GM21515 (cell line): Measurements from ENCODE around the gene NOC4L.
"Not testable (repeated sequence)": the region's sequence is repeated elsewhere in the genome, so short reads cannot be mapped to it uniquely, and the experiment has no call there.

Experiments
- ATAC-seq: cut with Tn5 transposase; IDR thresholded peaks from one replicate; pipeline ENCODE4 v1.9.1; 2021; ENCODE audit not compliant: unreplicated experiment

Gene NOC4L

DNA sequence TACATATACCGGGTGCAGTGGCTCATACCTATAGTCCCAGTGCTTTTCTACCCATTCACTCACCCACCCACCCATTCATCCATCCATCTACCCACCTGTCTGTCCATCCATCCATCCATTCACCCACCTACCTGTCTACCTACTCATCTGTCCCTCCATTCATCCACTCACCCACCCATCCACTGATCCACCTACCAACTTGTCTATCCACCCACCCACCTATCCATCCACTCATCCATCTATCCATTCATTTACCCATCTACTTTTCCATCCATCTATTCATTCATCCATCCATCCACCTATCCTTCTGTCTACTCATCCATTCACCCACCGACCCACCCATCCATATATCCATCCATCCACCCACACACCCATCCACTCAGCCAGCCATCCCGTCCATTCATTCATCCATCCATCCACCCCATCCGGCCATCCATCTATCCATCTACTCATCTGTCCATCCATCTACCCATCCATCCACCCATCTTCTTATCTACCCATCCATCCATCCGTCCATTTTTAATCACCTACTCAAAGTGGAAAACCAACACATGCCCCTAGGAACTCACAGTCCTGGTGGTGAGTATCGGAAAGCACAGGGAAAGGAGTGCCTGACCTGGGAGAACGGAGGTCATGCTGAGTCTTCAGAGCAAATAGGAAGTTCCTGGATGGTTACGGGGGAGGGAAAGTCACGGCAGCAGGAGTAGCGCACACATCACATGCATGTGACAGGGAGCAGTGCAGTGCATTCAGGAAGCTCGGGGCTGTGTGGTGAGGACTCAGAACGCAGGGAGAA, 20.1 kb upstream of the NOC4L start:
- ATAC-seq = no peak

DNA sequence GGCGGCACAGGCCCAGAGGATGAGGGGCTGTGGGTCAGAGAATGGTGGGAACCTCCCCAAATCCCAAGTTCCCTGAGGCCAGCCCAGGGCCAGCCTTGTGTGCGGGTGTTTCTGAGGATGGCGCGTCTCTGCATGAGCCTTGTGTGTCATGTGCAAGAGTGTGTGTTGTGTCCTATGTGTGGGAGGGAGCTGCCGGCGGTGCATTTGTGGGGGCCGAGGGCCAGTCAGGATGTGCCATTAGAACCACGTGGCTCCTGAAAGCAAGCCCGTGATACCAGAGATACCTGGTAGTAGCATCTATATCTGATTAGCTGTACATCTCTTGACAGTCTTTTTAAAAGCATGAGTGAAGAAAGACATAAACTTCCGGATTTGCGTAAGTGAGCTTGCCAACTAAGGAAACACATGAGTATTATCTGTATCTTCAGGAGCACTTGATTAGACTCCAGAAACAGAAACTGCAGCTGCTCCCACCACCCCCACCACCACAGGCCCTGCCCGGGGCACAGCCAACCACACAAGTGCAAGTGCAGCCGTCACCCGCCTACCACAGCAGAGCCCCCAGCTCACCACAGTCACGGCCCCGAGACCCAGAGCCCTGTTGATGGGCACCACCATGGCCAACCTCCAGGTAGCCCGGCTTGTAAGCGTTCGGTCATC, 19.4 kb upstream of the NOC4L start:
- ATAC-seq = no peak

GRCh38 chr12:132125736-132126135, 18.5 kb upstream of the NOC4L start:
- ATAC-seq = no peak

- no peak for ATAC-seq
Observed at GRCh38 chr12:132127041-132127440, 17.2 kb upstream of the NOC4L start.

GRCh38 chr12:132129007-132129406, 15.2 kb upstream of the NOC4L start:
- ATAC-seq = no peak

- no peak for ATAC-seq
Observed at GRCh38 chr12:132130690-132131089, 13.6 kb upstream of the NOC4L start.

DNA sequence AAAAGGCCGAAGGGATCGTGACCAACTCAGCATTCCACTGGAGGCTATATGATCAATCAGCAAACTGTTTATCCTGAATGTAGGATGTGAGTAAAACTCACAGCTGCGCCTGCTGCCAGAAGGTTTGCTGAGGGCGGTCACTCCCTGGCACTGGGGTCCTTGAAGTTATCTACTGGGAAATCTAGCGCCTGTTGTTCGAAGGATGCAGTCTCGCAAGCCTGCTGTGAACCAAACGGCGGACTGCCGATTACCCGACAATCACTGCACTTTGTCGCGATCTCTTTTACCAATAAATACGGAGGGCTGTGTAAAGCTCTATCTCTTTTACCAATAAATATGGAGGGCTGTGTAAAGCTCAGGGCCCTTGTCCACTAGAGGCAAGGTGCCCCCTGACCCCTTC, 13.0 kb upstream of the NOC4L start:
- no peak for ATAC-seq

DNA sequence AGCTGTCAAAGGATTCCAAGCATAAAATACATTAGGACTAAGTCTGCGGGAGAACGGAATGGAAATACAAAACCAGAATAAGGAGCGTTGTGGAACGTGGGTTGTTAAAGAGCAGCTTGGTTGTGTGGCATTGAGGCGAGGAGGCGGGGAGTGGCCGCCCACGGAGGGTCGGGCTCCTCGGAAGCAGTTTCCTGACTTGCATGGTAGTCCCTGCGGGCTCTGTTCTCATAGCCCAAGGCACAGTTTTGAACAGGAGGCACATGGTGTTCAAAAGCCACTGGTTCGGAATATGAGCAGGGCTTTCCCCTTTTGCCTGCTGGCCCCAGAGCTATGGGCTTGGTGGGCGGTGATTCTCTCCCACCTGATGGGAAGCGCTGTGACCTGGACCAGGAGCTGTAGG, 12.3 kb upstream of the NOC4L start:
- no peak for ATAC-seq

DNA sequence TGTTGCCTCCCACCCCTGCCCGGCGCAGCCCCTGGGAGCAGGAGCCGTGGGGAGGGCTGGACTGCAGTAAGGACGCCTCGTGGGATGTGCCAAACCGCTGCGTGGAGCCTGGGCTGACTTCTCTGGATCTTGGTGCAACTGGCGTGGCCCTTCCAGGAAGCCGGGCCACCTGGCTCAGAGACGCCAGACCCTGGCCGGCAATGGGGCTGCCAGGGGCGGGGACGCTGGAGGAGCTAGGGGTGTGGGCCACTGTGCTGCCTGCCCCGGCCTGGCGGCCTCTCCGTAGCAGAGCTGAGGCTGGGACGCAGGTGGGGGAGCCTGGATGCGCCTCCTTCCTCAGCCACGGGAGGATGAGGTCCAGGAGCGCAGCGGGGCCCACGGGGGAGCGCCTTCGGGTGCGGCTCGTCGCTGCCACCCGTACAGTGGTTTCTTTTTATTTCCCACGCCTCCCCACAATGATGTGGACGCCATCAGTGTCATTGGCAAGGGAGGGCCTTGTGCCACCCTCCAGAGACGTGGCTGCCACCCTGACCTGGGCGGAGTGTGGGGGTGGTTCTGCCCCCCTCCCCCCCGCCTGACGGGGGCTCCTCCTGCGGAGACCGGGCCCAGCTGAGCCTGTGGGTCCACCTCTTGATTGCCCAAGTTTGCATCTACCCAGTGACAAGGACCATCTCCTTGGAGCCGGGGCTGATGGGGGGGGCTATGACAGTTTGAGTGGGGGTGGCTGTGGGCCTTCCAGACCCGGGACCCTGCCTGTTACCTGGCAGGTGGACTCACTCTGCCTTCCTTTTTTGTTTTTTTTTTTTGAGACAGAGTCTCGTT, 11.4 kb upstream of the NOC4L start:
- no peak for ATAC-seq

- no peak for ATAC-seq
Observed at GRCh38 chr12:132133952-132134652, 10.2 kb upstream of the NOC4L start.

DNA sequence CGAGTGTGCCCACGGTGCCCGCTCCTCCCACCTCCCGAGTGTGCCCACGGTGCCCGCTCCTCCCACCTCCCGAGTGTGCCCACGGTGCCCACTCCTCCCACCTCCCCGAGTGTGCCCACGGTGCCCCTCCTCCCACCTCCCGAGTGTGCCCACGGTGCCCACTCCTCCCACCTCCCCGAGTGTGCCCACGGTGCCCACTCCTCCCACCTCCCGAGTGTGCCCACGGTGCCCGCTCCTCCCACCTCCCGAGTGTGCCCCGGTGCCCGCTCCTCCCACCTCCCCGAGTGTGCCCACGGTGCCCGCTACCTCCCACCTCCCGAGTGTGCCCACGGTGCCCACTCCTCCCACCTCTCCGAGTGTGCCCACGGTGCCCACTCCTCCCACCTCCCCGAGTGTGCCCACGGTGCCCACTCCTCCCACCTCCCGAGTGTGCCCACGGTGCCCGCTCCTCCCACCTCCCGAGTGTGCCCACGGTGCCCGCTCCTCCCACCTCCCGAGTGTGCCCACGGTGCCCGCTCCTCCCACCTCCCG, 9.5 kb upstream of the NOC4L start:
- not testable (repeated sequence) for ATAC-seq

- not testable (repeated sequence) for ATAC-seq
Observed at GRCh38 chr12:132136226-132136625, 8.0 kb upstream of the NOC4L start.

- ATAC-seq = no peak
Observed at GRCh38 chr12:132137483-132138125, 6.7 kb upstream of the NOC4L start.

DNA sequence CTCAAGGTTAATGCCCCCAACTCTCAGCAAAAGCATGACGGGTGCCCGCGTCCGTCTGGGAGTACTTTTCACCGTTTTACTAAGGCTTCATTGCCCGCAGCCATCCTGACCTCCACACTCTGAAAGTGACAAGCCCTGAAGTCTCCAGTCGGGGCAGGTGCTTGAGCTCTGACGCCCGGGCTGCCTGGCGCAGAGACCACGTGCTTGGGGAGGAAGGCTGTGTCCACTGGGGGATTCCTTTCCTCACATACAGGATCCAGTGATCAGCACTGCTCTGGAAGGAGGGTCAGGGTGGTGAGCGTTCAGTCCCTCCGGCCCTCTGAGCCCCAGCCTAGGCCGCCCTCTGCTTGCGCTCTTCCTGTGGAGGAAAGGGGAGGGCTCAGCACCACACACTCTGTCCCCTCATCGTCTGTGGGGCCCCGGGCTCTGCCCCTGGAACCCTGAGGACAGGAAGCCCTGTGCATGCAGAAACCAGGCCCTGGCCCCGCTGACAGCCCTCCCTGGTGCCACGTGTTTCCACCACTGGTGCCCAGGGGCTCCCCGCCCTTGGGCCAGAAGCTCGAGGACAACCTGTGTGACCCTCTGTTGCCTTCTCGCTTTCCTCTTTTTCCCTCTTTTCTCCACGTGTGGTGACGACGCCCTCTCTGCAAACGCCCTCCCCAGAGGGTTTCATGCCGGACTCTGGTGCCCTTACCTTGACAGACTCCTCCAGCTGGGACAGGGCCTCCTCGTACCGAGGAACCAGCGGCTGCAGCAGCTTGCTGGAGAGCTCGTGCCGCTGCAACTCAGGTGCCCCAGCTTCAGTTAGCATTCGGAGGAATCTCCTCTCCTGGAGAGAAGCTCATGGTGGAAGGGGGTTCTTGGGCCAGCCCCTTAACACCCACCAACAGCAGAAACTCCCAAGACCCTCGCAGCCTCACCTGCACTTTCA, 5.1 kb upstream of the NOC4L start:
- no peak for ATAC-seq

DNA sequence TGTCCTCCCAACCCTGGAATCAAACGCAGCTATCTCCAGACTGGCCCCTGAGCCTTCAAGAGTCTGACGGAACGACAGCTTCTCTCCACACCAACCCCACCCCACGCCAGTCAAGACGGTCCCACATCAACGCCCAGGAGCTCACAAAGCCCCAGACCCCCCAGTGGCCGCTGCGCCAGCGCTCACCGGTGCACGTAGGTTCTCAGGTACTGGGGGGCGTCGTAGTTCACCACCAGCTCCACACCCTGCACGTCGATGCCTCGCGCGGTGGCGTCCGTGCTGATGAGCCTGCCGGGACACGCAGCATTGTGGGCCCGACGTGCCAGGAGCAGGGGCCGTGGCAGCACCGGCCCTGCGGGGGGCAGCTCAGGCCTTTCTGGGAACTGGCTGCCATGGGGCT, 4.3 kb upstream of the NOC4L start:
- ATAC-seq = no peak

DNA sequence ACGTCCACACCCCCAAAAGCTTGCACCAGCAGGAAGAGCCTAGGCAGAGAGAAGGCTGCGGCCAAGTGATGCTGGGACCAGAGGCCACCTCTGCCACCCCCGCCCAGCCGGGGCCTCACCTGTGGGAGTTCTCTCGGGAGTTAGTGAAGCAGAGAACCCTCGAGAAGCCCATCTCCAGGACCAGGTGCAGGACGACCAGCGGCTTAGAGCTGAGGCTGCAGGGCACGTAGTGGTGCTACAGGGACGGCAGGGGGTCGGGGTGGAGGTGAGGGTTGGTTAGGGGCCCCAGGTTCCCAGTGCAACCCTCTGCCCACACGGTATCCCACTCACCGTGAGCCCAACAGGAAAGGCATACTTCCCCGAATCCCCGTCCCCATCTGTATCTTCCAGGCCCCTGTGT, 3.8 kb upstream of the NOC4L start:
- ATAC-seq = no peak

DNA sequence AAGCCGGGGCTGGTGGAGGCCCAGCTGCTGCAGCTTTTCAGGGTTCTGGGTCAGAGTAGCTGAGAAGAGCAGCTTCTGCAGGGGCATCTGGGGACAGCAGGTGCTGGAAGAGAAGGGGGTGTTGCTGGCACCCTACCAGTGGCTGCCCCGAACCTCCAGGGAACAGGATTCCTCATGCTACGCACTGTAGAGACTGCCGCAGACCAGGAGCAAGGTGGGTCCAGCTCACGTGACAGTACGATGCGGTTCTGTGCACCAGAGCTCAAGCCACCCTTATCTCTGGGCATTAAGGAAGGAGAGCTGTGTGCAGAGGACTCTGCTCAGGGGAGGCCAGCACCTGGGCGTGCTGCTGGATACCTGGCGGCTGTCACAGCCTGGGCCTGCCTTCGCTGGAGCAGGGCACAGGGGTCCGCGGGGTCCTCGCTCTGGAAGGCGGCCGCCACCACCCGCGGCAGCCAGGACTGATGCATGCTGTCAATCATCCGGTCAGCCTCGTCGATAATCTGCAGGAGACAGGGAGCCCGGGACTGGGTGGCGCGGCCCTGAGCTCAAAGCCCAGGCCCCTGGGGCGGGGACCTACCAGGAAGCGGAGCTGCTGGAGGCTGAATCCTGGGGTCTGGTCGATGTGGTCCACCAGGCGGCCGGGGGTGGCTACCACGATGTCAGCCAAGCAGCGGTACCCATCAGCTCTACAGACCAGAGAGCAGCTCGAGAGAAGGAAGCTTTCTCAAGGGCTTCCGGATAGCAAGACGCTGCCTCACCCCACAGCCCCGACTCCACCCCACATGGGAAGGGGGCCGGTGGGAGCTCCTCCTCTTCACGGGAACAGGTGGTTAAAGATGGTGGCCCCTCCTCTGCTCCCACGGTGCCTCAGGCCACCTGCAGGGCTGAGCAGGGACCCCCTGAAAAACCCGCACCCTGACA, 3.1 kb upstream of the NOC4L start:
- ATAC-seq = no peak

DNA sequence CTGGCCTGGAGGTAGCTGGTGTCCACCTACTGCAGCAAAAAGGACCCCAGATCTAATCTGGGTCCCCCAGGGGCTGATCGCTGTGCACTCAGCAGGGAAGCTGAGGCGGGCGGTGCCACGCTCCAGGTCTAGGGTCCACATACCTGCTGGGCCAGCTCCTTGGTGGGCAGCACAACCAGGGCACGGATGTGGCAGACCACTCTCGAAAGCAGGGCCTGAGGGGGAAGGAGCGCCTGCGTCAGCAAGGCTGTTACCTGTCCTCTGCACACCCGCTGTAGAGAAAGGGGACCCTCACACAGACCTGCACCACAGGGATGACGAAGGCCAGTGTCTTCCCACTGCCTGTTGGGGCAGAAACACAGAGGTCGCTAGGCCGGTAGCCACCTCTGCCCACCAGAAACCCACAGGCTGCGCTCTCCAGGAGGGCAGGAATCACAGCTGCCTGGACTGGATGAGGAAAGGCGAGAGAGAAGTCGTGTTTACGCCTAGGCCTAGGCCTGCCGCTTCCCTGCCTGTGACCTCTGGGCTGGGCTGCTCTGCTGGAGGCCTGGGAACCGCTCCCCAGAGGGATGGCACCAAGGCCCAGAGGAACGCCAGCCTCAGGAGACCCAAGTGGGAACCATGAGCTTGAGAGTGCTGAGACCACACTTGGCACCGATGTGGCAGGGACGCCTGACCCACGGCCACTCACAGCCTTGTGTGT, 2.1 kb upstream of the NOC4L start:
- ATAC-seq = no peak
